GM12878 (cell line): Measurements from ENCODE around the gene CUEDC1. TPM values are rescaled to one million over a fixed set of nuclear protein-coding genes. Genes with fewer than 3 reads are reported as not detected.

Experiments
- ATAC-seq: fragments of 200-7000 bp; cut with Tn5 transposase; 3 replicates; pipeline ENCODE4 v1.9.1; 2020; ENCODE audit warnings: mild to moderate bottlenecking, moderate library complexity
- BruUV-seq: library from RNA; stranded (reverse); fragments of 400-500 nt; replicated peaks from 2 replicates; lab custom pipeline; 2021; lab: Mats Ljungman, UMichigan
- CTCF ChIA-PET: fragments of 300-600 bp; sonication (Branson Sonifier 250); formaldehyde crosslinking; extraction: SDS; loops from one replicate; lab custom pipeline; 2021; ENCODE audit warnings: inconsistent platforms; lab: Yijun Ruan, JAX
- POLR2A ChIA-PET: fragments of 350-600 bp; formaldehyde crosslinking; extraction: SDS; loops from one replicate; lab custom pipeline; 2021; ENCODE audit warnings: inconsistent platforms; lab: Charles Lee
- RAD21 ChIA-PET: fragments of 300-600 bp; sonication (Branson Sonifier 250); formaldehyde crosslinking; loops from one replicate; lab custom pipeline; 2023; ENCODE audit warnings: antibody characterized with exemption; ENCODE audit not compliant: unreplicated experiment; lab: Charles Lee
- SMC1A ChIA-PET: fragments of 300-600 bp; sonication (Branson Sonifier 250); formaldehyde crosslinking; loops from one replicate; lab custom pipeline; 2023; ENCODE audit not compliant: unreplicated experiment, uncharacterized antibody; lab: Charles Lee
- DNase-seq: peaks from one replicate; pipeline ENCODE4 v3.0.0-alpha.2; 2011; ENCODE audit warnings: low read depth, low spot score
- FAIRE-seq: peaks from 3 replicates; lab custom pipeline; 2011; peaks lifted over from hg19 to GRCh38; lab: Jason Lieb, UNC
- H2AFZ ChIP-seq: 2 replicates; pipeline ENCODE4 v1.6.0; 2011; ENCODE audit warnings: low read depth, low read length, control low read depth; ENCODE audit not compliant: control insufficient read depth
- H3K27ac ChIP-seq: 2 replicates; pipeline ENCODE4 v1.5.1; 2011; ENCODE audit warnings: control low read depth; ENCODE audit not compliant: control insufficient read depth, insufficient read depth
- H3K27me3 ChIP-seq, 2 experiments: replicated peaks in 1 of 2; 2 replicates each; pipeline versions ENCODE4 v1.6.0 to v1.6.1; 2011; ENCODE audit warnings: low read length in 1 of 2; ENCODE audit not compliant: control insufficient read depth in 2 of 2, insufficient read depth in 2 of 2
- H3K36me3 ChIP-seq, 2 experiments: 2 replicates each; pipeline ENCODE4 v1.5.1; 2011; ENCODE audit warnings: low read length in 1 of 2; ENCODE audit not compliant: control insufficient read depth in 2 of 2, insufficient read depth in 2 of 2
- H3K4me1 ChIP-seq: 2 replicates; pipeline ENCODE4 v1.6.1; 2011; ENCODE audit warnings: mild to moderate bottlenecking, low read length, moderate library complexity, mixed read lengths; ENCODE audit not compliant: control insufficient read depth, insufficient read depth
- H3K4me2 ChIP-seq: 2 replicates; pipeline ENCODE4 v1.6.0; 2011; ENCODE audit warnings: control low read depth; ENCODE audit not compliant: control insufficient read depth, insufficient read depth
- H3K4me3 ChIP-seq: fragments of 200-600 bp; sonication (generic); 2 replicates; pipeline ENCODE4 v1.5.1; 2016
- H3K79me2 ChIP-seq: 2 replicates; pipeline ENCODE4 v1.6.0; 2011; ENCODE audit warnings: low read length; ENCODE audit not compliant: control insufficient read depth, insufficient read depth
- H3K9ac ChIP-seq: 2 replicates; pipeline ENCODE4 v1.8.0; 2011; ENCODE audit warnings: low read length, control low read depth, mixed read lengths; ENCODE audit not compliant: control insufficient read depth, insufficient read depth
- H3K9me3 ChIP-seq: replicated peaks from 3 replicates; pipeline ENCODE4 v1.5.1; 2011; ENCODE audit warnings: mild to moderate bottlenecking, low read length; ENCODE audit not compliant: control insufficient read depth, insufficient read depth
- H4K20me1 ChIP-seq: 2 replicates; pipeline ENCODE4 v1.6.0; 2011; ENCODE audit not compliant: control insufficient read depth, insufficient read depth
- BHLHE40 ChIP-seq, 2 experiments: fragments of 450-650 bp in 1 of 2; IDR thresholded peaks; 2 replicates each; pipeline ENCODE4 v1.6.1; 2011 to 2017; ENCODE audit warnings: low read depth in 2 of 2, borderline replicate concordance in 1 of 2, improper control_type of control experiment in 1 of 2, low read length in 1 of 2, mild to moderate bottlenecking in 1 of 2
- CBFB ChIP-seq: IDR thresholded peaks from 2 replicates; pipeline ENCODE4 v1.6.1; 2016; ENCODE audit warnings: antibody characterized with exemption, low read depth
- CEBPZ ChIP-seq: fragments of 150-350 bp; IDR thresholded peaks from 2 replicates; pipeline ENCODE4 v1.6.1; 2016; ENCODE audit warnings: low read depth, low read length
- CHD1 ChIP-seq: IDR thresholded peaks from 2 replicates; pipeline ENCODE4 v1.6.1; 2012; ENCODE audit warnings: low read depth, low read length, improper control_type of control experiment
- CUX1 ChIP-seq: IDR thresholded peaks from 2 replicates; pipeline ENCODE4 v1.6.1; 2012; ENCODE audit warnings: improper control_type of control experiment, low read depth, low read length; ENCODE audit not compliant: insufficient replicate concordance
- MEF2A ChIP-seq: IDR thresholded peaks from 2 replicates; pipeline ENCODE4 v1.6.1; 2011; ENCODE audit warnings: low read depth, mild to moderate bottlenecking, low read length, moderate library complexity; ENCODE audit not compliant: insufficient read depth
- NFYA ChIP-seq: IDR thresholded peaks from 2 replicates; pipeline ENCODE4 v1.6.1; 2011; ENCODE audit warnings: low read depth, mild to moderate bottlenecking, low read length, improper control_type of control experiment, borderline replicate concordance
- NR2C1 ChIP-seq: fragments of 450-650 bp; IDR thresholded peaks from 2 replicates; pipeline ENCODE4 v1.6.1; 2017; ENCODE audit warnings: antibody characterized with exemption, mild to moderate bottlenecking, moderate library complexity
- RAD21 ChIP-seq: IDR thresholded peaks from 2 replicates; pipeline ENCODE4 v1.6.1; 2011; ENCODE audit warnings: mild to moderate bottlenecking, low read depth, low read length, moderate library complexity; ENCODE audit not compliant: insufficient read depth
- SMAD1 ChIP-seq: fragments of 450-650 bp; IDR thresholded peaks from 2 replicates; pipeline ENCODE4 v1.6.1; 2018; ENCODE audit warnings: mild to moderate bottlenecking, low read depth; ENCODE audit not compliant: partially characterized antibody
- ZNF274 ChIP-seq: IDR thresholded peaks from one replicate; pipeline ENCODE4 v1.8.0; 2011; ENCODE audit not compliant: insufficient read length, insufficient read depth
- ZNF384 ChIP-seq: IDR thresholded peaks from 2 replicates; pipeline ENCODE4 v1.6.1; 2012; ENCODE audit warnings: low read depth, mild to moderate bottlenecking, low read length, improper control_type of control experiment, borderline replicate concordance
- WGBS: methylation state at CpG from one replicate; pipeline ENCODE4 v1.1.6; 2016; ENCODE audit warnings: low lambda C conversion rate; ENCODE audit not compliant: insufficient replicate concordance, insufficient coverage; ENCODE audit errors: missing lambda C conversion rate; 5-methylcytosine and 5-hydroxymethylcytosine counted together
- in situ Hi-C: fragments of 300-500 bp; cut with MboI; formaldehyde crosslinking; loops from 9 replicates; pipeline ENCODE4 v1.14.3; 2018; ENCODE audit warnings: mixed read lengths
- intact Hi-C: fragments of 100-400 bp; cut with micrococcal nuclease; formaldehyde crosslinking; loops from one replicate; pipeline ENCODE4 v1.14.2; 2022; ENCODE audit not compliant: unreplicated experiment
- polyA plus RNA-seq, 11 experiments: library from polyadenylated mRNA; depleted of rRNA in 4 of 11; unstranded in 6 of 11; stranded (reverse) in 5 of 11; fragments of >200 nt; fragmentation: Nextera tagmentation in 4 of 11; fragmentation: Illumina TruSeq in 1 of 11; extraction: Ambion mirVana in 4 of 11; extraction: Trizol in 1 of 11; gene quantifications; 1 replicate in 1 of 11; 2 replicates in 10 of 11; pipeline versions ENCODE4 v1.2.1 to v1.2.3, GENCODE V29; 2011 to 2016; ENCODE audit warnings: inconsistent platforms in 2 of 11, missing spikeins in 2 of 11, low read depth in 1 of 11
- total RNA-seq, 4 experiments: library from RNA; depleted of rRNA in 3 of 4; stranded (reverse); fragments of >200 nt in 3 of 4; fragmentation: Illumina TruSeq in 1 of 4; extraction: Trizol in 1 of 4; gene quantifications; 2 replicates each; pipeline versions ENCODE4 v1.2.1 to v1.2.3, GENCODE V29; 2013 to 2021
- TF ChIP-seq, protein P1 (sequence below): IDR thresholded peaks from 2 replicates; pipeline ENCODE4 v1.6.1; 2011; ENCODE audit warnings: borderline replicate concordance, low read depth, mild to moderate bottlenecking, moderate library complexity, mixed read lengths, low read length; ENCODE audit not compliant: insufficient read depth; ENCODE audit errors: extremely low read length

The CUEDC1 gene
- total and polyA plus RNA-seq, 10 of the 15 experiments (the other 5 are each of a cell fraction or from before 2014, with no cell fraction given): 0.24 to 7.4 (median 1.8) TPM

DNA sequence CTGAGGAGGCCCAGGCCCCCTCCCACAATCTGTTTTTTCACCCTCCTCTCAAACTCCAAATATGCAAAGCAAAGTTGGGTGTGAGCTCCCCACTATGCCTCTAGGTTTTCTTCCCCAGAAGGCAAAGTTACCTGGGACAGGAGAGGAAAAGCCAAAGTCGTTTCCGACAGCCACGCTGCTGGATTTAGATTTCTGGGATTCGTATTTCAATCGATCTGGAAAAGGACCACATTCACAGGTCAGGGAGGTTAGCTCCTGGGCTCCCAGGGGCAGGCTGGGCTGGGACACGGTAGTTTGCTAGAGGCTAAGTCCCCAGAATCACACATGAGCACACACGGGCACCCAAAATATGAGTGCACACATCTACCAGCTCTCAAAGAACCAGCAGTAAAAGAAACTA lies 84.1 kb downstream of the CUEDC1 start:
- H3K9ac ChIP-seq: no peak overlapping the region
- no peaks in the 10 kb centered on the region; the same call in 2 of the 3 replicates for H3K9me3 ChIP-seq
- ATAC-seq (no peak), DNase-seq (no peak), FAIRE-seq (no peak)
- WGBS: 60% methylated on average over 7 of the region's 7 CpGs
- H2AFZ ChIP-seq: no peak overlapping the region
- H3K4me2 ChIP-seq: no peak overlapping the region
- RAD21 ChIA-PET: interaction anchor here (4.2 kb wide), 1 partner anchor 11 kb away, joined by 20 read pairs; no protein-coding TSS in a partner anchor
- peaks cover 23% of the 10 kb centered on the region for H3K4me1 ChIP-seq
- H3K27ac ChIP-seq: no peak overlapping the region
- no peak overlapping the region for H3K4me3 ChIP-seq
- H3K27me3 ChIP-seq: no peaks in the 10 kb centered on the region; a peak in 1 of 4 replicates
- no peaks in the 10 kb centered on the region for H3K36me3 ChIP-seq
- BruUV-seq: no TSS peak
- no peaks in the 10 kb centered on the region for H4K20me1 ChIP-seq
- no peaks in the 10 kb centered on the region for H3K79me2 ChIP-seq
- CTCF ChIA-PET: interaction anchor here (1.0 to 5.9 kb wide), 3 partner anchors 11 to 129 kb away, joined by 4 to 50 read pairs (median 11); no protein-coding TSS in a partner anchor
- in situ Hi-C loops: no loop called here
- intact Hi-C loops: no loop called here
- SMC1A ChIA-PET: interaction anchor here (0.9 kb wide), 1 partner anchor 11 kb away, joined by 4 read pairs; no protein-coding TSS in a partner anchor
- POLR2A ChIA-PET: interaction anchor here (0.6 kb wide), 1 partner anchor 11 kb away, joined by 3 read pairs; no protein-coding TSS in a partner anchor
- TF ChIP-seq NFYA (no peak), ZNF274 (no peak), CHD1 (no peak), SMAD1 (no peak), ZNF384 (no peak), CBFB (no peak), BHLHE40 (IDR thresholded peaks at IDR 0.05; ENCODE audit: borderline replicate concordance in 1 of 2, low read depth in 2 of 2, low read length in 1 of 2) (no peak), RAD21 (no peak), NR2C1 (no peak), CEBPZ (no peak), MEF2A (no peak), CUX1 (no peak)
- TF ChIP-seq, protein P1, sequence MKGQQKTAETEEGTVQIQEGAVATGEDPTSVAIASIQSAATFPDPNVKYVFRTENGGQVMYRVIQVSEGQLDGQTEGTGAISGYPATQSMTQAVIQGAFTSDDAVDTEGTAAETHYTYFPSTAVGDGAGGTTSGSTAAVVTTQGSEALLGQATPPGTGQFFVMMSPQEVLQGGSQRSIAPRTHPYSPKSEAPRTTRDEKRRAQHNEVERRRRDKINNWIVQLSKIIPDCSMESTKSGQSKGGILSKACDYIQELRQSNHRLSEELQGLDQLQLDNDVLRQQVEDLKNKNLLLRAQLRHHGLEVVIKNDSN: no peak
